Measurements from ENCODE around the gene AGPAT3. TPM values are rescaled to one million over a fixed set of nuclear protein-coding genes. Genes with fewer than 3 reads are reported as not detected.

The AGPAT3 gene
- total RNA-seq, 1 donor from 2014 or later: 57.7 TPM

DNA sequence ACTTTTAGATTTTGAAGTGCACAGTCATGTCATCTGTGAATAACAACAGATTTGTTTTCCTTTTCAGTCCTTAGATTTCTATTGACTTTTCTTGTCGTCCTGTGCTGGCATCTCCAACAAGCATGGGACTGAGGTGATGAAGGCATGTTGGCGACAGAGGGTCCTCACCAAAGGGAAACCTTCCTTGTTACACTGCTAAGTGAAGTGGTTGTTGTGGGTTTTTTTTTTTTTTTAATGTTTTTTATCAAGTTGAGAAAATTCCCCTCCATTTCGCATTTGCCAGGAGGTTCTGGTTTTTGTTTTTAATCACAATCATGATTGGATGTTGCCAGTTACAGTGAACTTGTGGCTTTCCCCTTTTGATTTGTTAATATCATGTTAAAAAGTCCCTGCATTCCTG is 24.0 kb downstream of the AGPAT3 start:
- no peaks in the 10 kb centered on the region for H3K27me3 Mint-ChIP-seq
- POLR2A ChIA-PET: no interaction called here
- intact Hi-C loops (cut with micrococcal nuclease): no loop called here
- CTCF ChIA-PET: no interaction called here
- ATAC-seq (ENCODE audit: low read depth) (no peak), DNase-seq (no peak)
- H3K27ac Mint-ChIP-seq: no peak overlapping the region
- no peak overlapping the region for H3K4me3 Mint-ChIP-seq
- TF ChIP-seq, protein P1, sequence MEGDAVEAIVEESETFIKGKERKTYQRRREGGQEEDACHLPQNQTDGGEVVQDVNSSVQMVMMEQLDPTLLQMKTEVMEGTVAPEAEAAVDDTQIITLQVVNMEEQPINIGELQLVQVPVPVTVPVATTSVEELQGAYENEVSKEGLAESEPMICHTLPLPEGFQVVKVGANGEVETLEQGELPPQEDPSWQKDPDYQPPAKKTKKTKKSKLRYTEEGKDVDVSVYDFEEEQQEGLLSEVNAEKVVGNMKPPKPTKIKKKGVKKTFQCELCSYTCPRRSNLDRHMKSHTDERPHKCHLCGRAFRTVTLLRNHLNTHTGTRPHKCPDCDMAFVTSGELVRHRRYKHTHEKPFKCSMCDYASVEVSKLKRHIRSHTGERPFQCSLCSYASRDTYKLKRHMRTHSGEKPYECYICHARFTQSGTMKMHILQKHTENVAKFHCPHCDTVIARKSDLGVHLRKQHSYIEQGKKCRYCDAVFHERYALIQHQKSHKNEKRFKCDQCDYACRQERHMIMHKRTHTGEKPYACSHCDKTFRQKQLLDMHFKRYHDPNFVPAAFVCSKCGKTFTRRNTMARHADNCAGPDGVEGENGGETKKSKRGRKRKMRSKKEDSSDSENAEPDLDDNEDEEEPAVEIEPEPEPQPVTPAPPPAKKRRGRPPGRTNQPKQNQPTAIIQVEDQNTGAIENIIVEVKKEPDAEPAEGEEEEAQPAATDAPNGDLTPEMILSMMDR (IDR thresholded peaks at IDR 0.05): no peak
- H3K36me3 Mint-ChIP-seq (ENCODE audit: low read depth): peaks cover 10% of the 10 kb centered on the region
- H3K4me1 Mint-ChIP-seq: peaks cover 26% of the 10 kb centered on the region
- H3K9me3 Mint-ChIP-seq: no peaks in the 10 kb centered on the region

DNA sequence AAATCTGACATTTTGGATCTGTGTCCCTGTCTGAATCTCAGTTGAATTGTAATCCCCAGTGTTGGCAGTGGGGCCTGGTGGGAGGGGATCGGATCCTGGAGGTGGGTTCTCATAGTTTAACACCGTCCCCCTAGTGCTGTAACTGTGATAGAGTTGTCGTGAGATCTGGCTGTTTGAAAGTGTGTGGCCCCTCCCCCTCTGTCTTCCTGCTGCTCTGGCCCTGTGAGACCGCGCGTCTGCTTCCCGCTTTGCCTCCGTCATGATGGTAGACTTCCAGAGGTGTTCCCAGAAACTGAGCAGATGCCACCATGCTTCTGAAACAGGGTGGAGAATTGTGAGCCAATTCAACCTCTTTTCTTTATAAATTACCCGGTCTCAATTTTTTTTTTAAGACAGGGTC is 25.0 kb downstream of the AGPAT3 start:
- DNase-seq (no peak), ATAC-seq (ENCODE audit: low read depth) (no peak)
- CTCF ChIA-PET: no interaction called here
- H3K4me1 Mint-ChIP-seq: peaks cover 26% of the 10 kb centered on the region
- intact Hi-C loops (cut with micrococcal nuclease): no loop called here
- H3K36me3 Mint-ChIP-seq (ENCODE audit: low read depth): peaks cover 10% of the 10 kb centered on the region
- H3K4me3 Mint-ChIP-seq: no peak overlapping the region
- no peaks in the 10 kb centered on the region for H3K9me3 Mint-ChIP-seq
- no peaks in the 10 kb centered on the region for H3K27me3 Mint-ChIP-seq
- no peak overlapping the region for H3K27ac Mint-ChIP-seq
- POLR2A ChIA-PET: no interaction called here
- TF ChIP-seq, protein P1 (IDR thresholded peaks at IDR 0.05): no peak

DNA sequence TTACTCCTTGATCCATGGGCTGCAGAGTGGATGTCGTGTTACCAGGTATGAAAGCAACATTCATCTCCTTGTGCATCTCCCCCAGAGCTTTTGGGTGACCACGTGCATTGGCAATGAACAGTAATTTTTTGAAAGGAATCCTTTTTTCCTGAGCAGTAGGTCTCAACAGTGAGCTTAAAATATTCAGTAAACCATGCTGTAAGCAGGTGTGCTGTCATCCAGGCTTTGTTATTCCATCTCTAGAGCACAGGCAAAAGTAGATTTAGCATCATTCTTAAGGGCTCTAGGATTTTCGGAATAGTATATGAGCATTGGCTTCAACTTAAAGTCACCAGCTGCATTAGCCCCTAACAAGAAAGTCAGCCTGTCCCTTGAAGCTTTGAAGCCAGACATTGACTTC is 27.3 kb downstream of the AGPAT3 start:
- Mint-ChIP-seq H3K36me3 (ENCODE audit: low read depth) (peaks cover 10% of the 10 kb centered on the region), H3K27ac (no peak overlapping the region), H3K4me1 (peaks cover 26% of the 10 kb centered on the region), H3K4me3 (no peak overlapping the region), H3K27me3 (no peaks in the 10 kb centered on the region), H3K9me3 (no peaks in the 10 kb centered on the region)
- intact Hi-C loops (cut with micrococcal nuclease): no loop called here
- no peak for ATAC-seq (ENCODE audit: low read depth)
- POLR2A ChIA-PET: interaction anchor here (0.7 kb wide), 1 partner anchor 209 kb away, joined by 3 read pairs; no protein-coding TSS in a partner anchor
- DNase-seq: no peak
- TF ChIP-seq, protein P1 (IDR thresholded peaks at IDR 0.05): no peak
- CTCF ChIA-PET: no interaction called here

DNA sequence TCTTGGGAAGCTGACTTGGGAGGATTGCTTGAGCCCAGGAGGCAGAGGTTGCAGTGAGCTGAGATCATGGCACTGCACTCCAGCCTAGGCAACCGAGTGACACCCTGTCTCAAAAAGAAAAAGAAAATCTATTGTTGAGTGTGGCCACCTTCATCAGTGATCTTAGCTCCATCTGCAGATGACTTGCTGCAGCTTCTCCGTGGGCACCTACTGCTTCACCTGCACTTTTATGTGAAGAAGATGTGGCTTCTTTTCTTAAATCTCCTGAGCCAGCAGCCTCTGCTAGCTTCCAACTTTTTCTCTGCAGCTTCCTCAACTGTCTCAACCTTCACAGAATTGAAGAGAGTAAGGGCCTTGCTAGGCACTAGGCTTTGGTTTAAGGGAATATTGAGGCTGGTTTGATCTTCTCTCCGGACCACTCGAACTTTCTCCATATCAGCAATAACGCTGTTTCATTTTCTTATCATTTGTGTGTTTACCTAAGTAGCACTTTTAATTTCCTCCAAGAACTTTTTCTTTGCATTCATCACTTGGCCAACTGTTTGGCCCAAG is 28.0 kb downstream of the AGPAT3 start:
- CTCF ChIA-PET: interaction anchor here (0.9 to 1.4 kb wide), 2 partner anchors 46 to 82 kb away, joined by 3 read pairs; no protein-coding TSS in a partner anchor
- DNase-seq (no peak), ATAC-seq (ENCODE audit: low read depth) (no peak)
- H3K27me3 Mint-ChIP-seq: no peaks in the 10 kb centered on the region
- POLR2A ChIA-PET: interaction anchor here (0.6 kb wide), 1 partner anchor 9 kb away, joined by 3 read pairs; no protein-coding TSS in a partner anchor
- H3K9me3 Mint-ChIP-seq: no peaks in the 10 kb centered on the region
- peaks cover 26% of the 10 kb centered on the region for H3K4me1 Mint-ChIP-seq
- intact Hi-C loops (cut with micrococcal nuclease): no loop called here
- TF ChIP-seq, protein P1 (IDR thresholded peaks at IDR 0.05): no peak
- peaks cover 10% of the 10 kb centered on the region for H3K36me3 Mint-ChIP-seq (ENCODE audit: low read depth)
- H3K27ac Mint-ChIP-seq: peak overlapping the region; percentile 30
- peak overlapping the region; percentile 77 for H3K4me3 Mint-ChIP-seq

DNA sequence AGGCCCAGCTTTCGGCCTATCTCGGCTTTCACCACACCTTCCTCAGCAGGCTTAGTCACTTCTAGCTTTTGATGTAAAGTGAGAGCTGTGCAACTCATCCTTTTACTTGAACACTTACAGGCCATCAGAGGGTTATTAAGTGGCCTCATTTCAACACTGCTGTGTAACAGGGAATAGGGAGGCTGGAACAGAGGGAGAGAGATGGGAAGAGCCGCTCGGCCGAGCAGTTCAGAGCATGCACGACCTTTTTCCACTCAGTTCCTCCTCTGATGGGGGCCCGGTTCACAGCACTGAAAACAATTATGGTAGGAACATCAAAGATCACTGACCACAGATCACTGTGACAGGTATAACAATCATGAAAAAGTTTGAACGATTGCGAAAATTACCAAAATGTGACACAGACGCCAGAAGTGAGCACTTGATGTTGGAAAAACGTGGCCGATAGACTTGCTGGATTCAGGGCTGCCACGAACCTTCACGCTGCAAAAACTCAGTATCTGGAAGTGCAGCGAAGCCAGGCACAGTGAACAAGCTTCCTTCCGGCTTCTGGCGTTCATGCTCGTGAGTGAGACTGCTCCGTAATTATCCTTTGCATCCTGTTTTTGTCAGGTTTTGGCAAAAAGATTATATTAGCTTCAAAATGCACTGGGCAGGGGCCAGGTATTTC is 28.6 kb downstream of the AGPAT3 start:
- TF ChIP-seq, protein P1 (IDR thresholded peaks at IDR 0.05): no peak
- ChIA-PET CTCF (interaction anchor here (0.9 to 1.4 kb wide), 2 partner anchors 45 to 83 kb away, joined by 3 read pairs; no protein-coding TSS in a partner anchor), POLR2A (interaction anchor here (0.6 to 0.7 kb wide), 5 partner anchors 21 to 1834 kb away, joined by 3 to 5 read pairs (median 3); no protein-coding TSS in a partner anchor)
- peak; percentile 57 for ATAC-seq (ENCODE audit: low read depth)
- Mint-ChIP-seq H3K4me3 (peak overlapping the region; percentile 77), H3K36me3 (ENCODE audit: low read depth) (peaks cover 13% of the 10 kb centered on the region), H3K4me1 (peaks cover 26% of the 10 kb centered on the region), H3K9me3 (no peaks in the 10 kb centered on the region), H3K27ac (peak overlapping the region; percentile 30), H3K27me3 (no peaks in the 10 kb centered on the region)
- no peak for DNase-seq
- intact Hi-C loops (cut with micrococcal nuclease): loop anchor here (2.0 kb wide), 1 partner anchor 45 kb away; no protein-coding TSS in a partner anchor

Measured in activated B cell treated with CpG ODN at 0.5 μM for 24 hours (primary cell).